Osteocyte (in vitro differentiated cells): ENCODE data around the gene NPR2. TPM values are rescaled to one million over a fixed set of nuclear protein-coding genes. Genes with fewer than 3 reads are reported as not detected.

Experiments used
- DNase-seq: peaks from one replicate; pipeline ENCODE4 v3.0.0; 2021; ENCODE audit warnings: mixed read lengths; ENCODE audit not compliant: unreplicated experiment; ENCODE audit errors: extremely low spot score
- H3K27ac Mint-ChIP-seq: one replicate; pipeline ENCODE4 v1.8.0; 2021; ENCODE audit warnings: mild to moderate bottlenecking, mixed read lengths; ENCODE audit not compliant: unreplicated experiment
- H3K27me3 Mint-ChIP-seq: one replicate; pipeline ENCODE4 v1.8.0; 2021; ENCODE audit warnings: mixed read lengths; ENCODE audit not compliant: unreplicated experiment
- H3K36me3 Mint-ChIP-seq: one replicate; pipeline ENCODE4 v1.8.0; 2021; ENCODE audit warnings: mixed read lengths; ENCODE audit not compliant: unreplicated experiment
- H3K4me1 Mint-ChIP-seq: one replicate; pipeline ENCODE4 v1.8.0; 2021; ENCODE audit warnings: mixed read lengths; ENCODE audit not compliant: unreplicated experiment
- H3K4me3 Mint-ChIP-seq: one replicate; pipeline ENCODE4 v1.8.0; 2021; ENCODE audit warnings: mild to moderate bottlenecking, moderate library complexity, mixed read lengths; ENCODE audit not compliant: unreplicated experiment
- H3K9me3 Mint-ChIP-seq: one replicate; pipeline ENCODE4 v1.8.0; 2021; ENCODE audit warnings: mixed read lengths; ENCODE audit not compliant: unreplicated experiment
- total RNA-seq: library from RNA; stranded (reverse); gene quantifications from 2 replicates; pipeline ENCODE4 v1.2.1, GENCODE V29; 2021
- TF ChIP-seq, protein P1 (sequence below): fragments of 200-600 bp; sonication (generic); IDR thresholded peaks from 2 replicates; pipeline ENCODE4 v1.5.0; 2021; ENCODE audit warnings: antibody characterized with exemption, mild to moderate bottlenecking, moderate library complexity

The NPR2 gene
- total RNA-seq, 1 donor from 2014 or later: 28.1 TPM

DNA sequence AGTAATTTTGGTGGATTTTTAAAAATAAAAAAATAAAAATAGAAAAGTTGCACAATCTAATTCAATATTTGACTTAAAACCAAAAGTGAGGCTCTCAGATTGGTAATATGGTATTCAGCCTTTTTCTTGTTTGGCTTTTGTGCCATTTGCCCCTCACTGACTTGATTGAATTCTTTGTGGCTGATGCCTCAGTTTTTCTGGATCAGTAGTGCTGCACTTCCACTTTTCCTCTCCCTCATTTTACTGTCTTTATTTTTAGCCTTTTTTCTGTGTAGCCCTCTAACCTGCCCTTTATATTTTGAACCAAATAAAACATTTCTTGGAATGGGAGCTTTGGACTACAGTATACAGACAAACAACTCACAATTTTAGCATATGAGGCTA is 33.5 kb upstream of the NPR2 start:
- Mint-ChIP-seq H3K4me1 (peaks cover 49% of the 10 kb centered on the region), H3K27me3 (no peaks in the 10 kb centered on the region), H3K9me3 (no peaks in the 10 kb centered on the region), H3K4me3 (no peak overlapping the region), H3K27ac (peak overlapping the region; percentile 88), H3K36me3 (peaks cover 12% of the 10 kb centered on the region)
- TF ChIP-seq, protein P1, sequence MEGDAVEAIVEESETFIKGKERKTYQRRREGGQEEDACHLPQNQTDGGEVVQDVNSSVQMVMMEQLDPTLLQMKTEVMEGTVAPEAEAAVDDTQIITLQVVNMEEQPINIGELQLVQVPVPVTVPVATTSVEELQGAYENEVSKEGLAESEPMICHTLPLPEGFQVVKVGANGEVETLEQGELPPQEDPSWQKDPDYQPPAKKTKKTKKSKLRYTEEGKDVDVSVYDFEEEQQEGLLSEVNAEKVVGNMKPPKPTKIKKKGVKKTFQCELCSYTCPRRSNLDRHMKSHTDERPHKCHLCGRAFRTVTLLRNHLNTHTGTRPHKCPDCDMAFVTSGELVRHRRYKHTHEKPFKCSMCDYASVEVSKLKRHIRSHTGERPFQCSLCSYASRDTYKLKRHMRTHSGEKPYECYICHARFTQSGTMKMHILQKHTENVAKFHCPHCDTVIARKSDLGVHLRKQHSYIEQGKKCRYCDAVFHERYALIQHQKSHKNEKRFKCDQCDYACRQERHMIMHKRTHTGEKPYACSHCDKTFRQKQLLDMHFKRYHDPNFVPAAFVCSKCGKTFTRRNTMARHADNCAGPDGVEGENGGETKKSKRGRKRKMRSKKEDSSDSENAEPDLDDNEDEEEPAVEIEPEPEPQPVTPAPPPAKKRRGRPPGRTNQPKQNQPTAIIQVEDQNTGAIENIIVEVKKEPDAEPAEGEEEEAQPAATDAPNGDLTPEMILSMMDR: no peak
- no peak for DNase-seq

DNA sequence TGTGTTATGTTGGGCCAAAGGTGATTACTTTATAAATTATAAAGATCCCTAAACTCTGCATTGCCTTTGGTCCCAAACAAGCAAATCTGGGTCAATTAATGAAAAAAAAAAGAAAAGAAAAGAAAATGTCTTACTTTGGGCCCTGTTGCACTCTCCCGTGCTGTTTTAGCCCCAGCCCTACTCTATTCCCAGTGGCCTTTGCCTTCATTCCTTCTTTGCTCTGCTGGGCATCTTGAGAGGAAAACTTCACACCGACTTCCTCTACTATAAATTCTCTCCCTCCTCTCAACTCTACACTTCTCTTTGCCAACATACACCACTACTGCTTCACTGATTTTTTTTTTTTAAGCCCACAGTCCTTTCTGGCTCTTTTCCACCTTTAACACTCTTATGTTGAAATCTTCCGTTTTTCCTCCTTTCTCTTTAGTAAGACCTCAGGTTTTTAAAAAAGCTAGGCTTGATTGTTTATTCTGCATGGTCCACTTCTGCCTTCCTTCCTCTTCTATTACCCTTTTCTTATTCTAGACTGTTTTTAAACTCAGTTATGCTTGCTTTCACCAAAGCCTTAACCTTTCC is 32.8 kb upstream of the NPR2 start:
- no peak for DNase-seq
- H3K27me3 Mint-ChIP-seq: no peaks in the 10 kb centered on the region
- H3K4me3 Mint-ChIP-seq: no peak overlapping the region
- peaks cover 6% of the 10 kb centered on the region for H3K36me3 Mint-ChIP-seq
- TF ChIP-seq, protein P1: no peak
- H3K4me1 Mint-ChIP-seq: peaks cover 47% of the 10 kb centered on the region
- H3K27ac Mint-ChIP-seq: peak overlapping the region; percentile 59
- no peaks in the 10 kb centered on the region for H3K9me3 Mint-ChIP-seq

DNA sequence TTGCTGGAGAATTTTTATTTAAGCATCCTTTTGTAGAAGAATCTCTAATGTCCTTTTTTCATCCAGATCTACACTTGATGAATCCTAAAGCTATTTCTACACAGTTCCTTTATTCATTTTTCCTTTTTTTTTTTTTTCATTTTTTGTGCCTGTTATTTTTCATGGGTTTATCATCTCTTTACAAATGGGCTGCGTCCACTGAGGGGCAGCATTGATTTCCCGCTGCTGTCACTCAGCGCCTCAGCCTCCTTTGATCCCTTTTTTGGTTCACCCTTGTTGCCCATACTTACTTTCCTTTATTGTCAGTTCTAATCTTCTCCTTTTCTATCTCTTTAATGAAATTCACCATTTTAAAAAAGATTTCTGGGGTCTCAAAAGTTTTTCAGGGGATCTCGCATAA is 31.6 kb upstream of the NPR2 start:
- no peaks in the 10 kb centered on the region for H3K36me3 Mint-ChIP-seq
- TF ChIP-seq, protein P1: no peak
- H3K4me1 Mint-ChIP-seq: peaks cover 42% of the 10 kb centered on the region
- DNase-seq: no peak
- H3K4me3 Mint-ChIP-seq: no peak overlapping the region
- H3K9me3 Mint-ChIP-seq: no peaks in the 10 kb centered on the region
- H3K27ac Mint-ChIP-seq: peak overlapping the region; percentile 19
- H3K27me3 Mint-ChIP-seq: no peaks in the 10 kb centered on the region

DNA sequence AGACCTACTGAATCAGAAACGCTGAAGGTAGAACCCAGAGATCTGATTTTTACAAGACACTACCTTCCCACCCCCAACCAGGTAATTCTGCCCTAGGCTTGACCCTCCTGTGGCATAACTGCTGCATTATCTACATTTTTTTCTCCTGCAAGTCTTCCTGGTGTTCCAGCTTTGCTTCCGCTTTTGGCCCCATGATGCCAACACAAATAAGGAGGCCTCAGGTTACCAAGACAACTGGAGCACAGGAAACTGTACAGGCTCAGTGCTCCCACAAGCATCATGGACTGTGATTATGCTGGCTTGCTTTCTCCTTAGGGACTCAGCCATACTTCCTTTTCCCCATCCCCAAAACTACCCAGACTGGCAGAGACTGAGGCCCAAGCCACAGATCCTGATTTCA is 30.7 kb upstream of the NPR2 start:
- H3K27ac Mint-ChIP-seq: peak overlapping the region; percentile 76
- no peak overlapping the region for H3K4me3 Mint-ChIP-seq
- H3K4me1 Mint-ChIP-seq: peaks cover 41% of the 10 kb centered on the region
- no peaks in the 10 kb centered on the region for H3K27me3 Mint-ChIP-seq
- no peaks in the 10 kb centered on the region for H3K36me3 Mint-ChIP-seq
- H3K9me3 Mint-ChIP-seq: no peaks in the 10 kb centered on the region
- DNase-seq: no peak
- TF ChIP-seq, protein P1: no peak

DNA sequence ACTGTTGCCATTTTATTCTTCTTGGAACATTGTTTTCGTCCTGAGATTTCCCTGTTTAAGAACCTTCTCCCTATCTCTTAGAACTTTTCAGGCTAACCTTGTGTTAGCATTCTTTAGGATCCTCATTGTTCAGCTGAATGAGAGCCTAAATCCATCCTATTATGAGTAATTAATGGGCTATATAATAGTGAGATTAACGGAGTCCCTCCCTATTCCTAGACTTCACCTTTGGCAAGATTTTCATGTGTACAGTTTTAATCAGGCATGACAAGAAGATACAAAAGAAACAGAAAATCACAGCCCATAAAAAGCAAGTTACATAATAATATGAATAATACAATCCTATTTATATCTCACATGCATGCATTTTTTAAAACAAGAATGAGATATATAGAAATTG is 28.2 kb upstream of the NPR2 start:
- Mint-ChIP-seq H3K4me1 (peaks cover 19% of the 10 kb centered on the region), H3K27me3 (no peaks in the 10 kb centered on the region), H3K4me3 (no peak overlapping the region), H3K27ac (no peak overlapping the region), H3K9me3 (no peaks in the 10 kb centered on the region), H3K36me3 (no peaks in the 10 kb centered on the region)
- DNase-seq: no peak
- TF ChIP-seq, protein P1: no peak
